Bronchial epithelial cell (primary cell): ENCODE data around the gene SHOX. TPM values are rescaled to one million over a fixed set of nuclear protein-coding genes. Genes with fewer than 3 reads are reported as not detected.
"Not testable (repeated sequence)": the region's sequence is repeated elsewhere in the genome, so short reads cannot be mapped to it uniquely, and the experiment has no call there.

ENCODE experiments used
- DNase-seq: peaks from one replicate; pipeline ENCODE4 v3.0.0-alpha.2; 2010; ENCODE audit warnings: low read depth
- FAIRE-seq: peaks from 2 replicates; lab custom pipeline; 2011; peaks lifted over from hg19 to GRCh38; lab: Jason Lieb, UNC
- H3K27me3 ChIP-seq: 2 replicates; pipeline ENCODE4 v1.5.1; 2011; ENCODE audit warnings: low read length; ENCODE audit not compliant: control insufficient read depth, insufficient read depth
- H3K36me3 ChIP-seq: 2 replicates; pipeline ENCODE4 v1.5.1; 2011; ENCODE audit warnings: low read length; ENCODE audit not compliant: control insufficient read depth, insufficient read depth
- H3K4me3 ChIP-seq: 2 replicates; pipeline ENCODE4 v1.5.1; 2011; ENCODE audit warnings: mild to moderate bottlenecking, low read depth, low read length, control low read depth
- CTCF ChIP-seq: IDR thresholded peaks from 2 replicates; pipeline ENCODE4 v1.5.1; 2011; ENCODE audit warnings: mild to moderate bottlenecking, moderate library complexity, low read length, control low read depth, inconsistent platforms; ENCODE audit not compliant: insufficient read depth, severe bottlenecking
- total RNA-seq: library from RNA; depleted of rRNA; stranded (reverse); fragments of >200 nt; gene quantifications from 2 replicates; pipeline ENCODE4 v1.2.1, GENCODE V29; 2014

The SHOX gene
- total RNA-seq, 1 donor from 2014 or later: not detected

- H3K36me3 ChIP-seq: no peaks in the 10 kb centered on the region
- no peak for FAIRE-seq
- no peak for DNase-seq
- H3K27me3 ChIP-seq: no peaks in the 10 kb centered on the region
- no peak overlapping the region for H3K4me3 ChIP-seq
- no peak for TF ChIP-seq CTCF
Measured at GRCh38 chrX:586351-586750, 44.2 kb upstream of the SHOX start.

- FAIRE-seq, H3K36me3 ChIP-seq, DNase-seq, H3K4me3 ChIP-seq, H3K27me3 ChIP-seq: not testable (repeated sequence)
Measured at GRCh38 chrX:589261-589660, 41.3 kb upstream of the SHOX start.

GRCh38 chrX:590693-591404, 39.7 kb upstream of the SHOX start:
- Histone ChIP-seq H3K36me3 (no peaks in the 10 kb centered on the region), H3K4me3 (no peak overlapping the region), H3K27me3 (no peaks in the 10 kb centered on the region)
- FAIRE-seq: no peak
- no peak for DNase-seq
- TF ChIP-seq CTCF: no peak

- Histone ChIP-seq H3K4me3 (no peak overlapping the region), H3K27me3 (no peaks in the 10 kb centered on the region), H3K36me3 (no peaks in the 10 kb centered on the region)
- DNase-seq (no peak), FAIRE-seq (no peak)
- no peak for TF ChIP-seq CTCF
Measured at GRCh38 chrX:599837-600715, 30.5 kb upstream of the SHOX start.

GRCh38 chrX:603029-603428, 27.6 kb upstream of the SHOX start:
- FAIRE-seq, H3K36me3 ChIP-seq, H3K4me3 ChIP-seq, H3K27me3 ChIP-seq, DNase-seq: not testable (repeated sequence)

- not testable (repeated sequence) for H3K4me3 ChIP-seq, DNase-seq, FAIRE-seq, H3K27me3 ChIP-seq, H3K36me3 ChIP-seq
Measured at GRCh38 chrX:604616-605015, 26.0 kb upstream of the SHOX start.

- not testable (repeated sequence) for H3K36me3 ChIP-seq, H3K27me3 ChIP-seq, FAIRE-seq, H3K4me3 ChIP-seq, DNase-seq
Measured at GRCh38 chrX:608088-608487, 22.5 kb upstream of the SHOX start.
